Endothelial cell of umbilical vein (primary cell): Measurements from ENCODE around the gene TUBGCP3.

ENCODE experiments used
- EZH2 ChIP-seq: IDR thresholded peaks from 2 replicates; pipeline ENCODE4 v1.6.1; 2012; ENCODE audit warnings: borderline replicate concordance, low read depth, mild to moderate bottlenecking, moderate library complexity, low read length, inconsistent platforms; ENCODE audit not compliant: severe bottlenecking
- POLR2A ChIP-seq: IDR thresholded peaks from 2 replicates; pipeline ENCODE4 v1.6.1; 2012; ENCODE audit warnings: low read depth, mild to moderate bottlenecking, control low read depth, low read length
- POLR2AphosphoS5 ChIP-seq: IDR thresholded peaks from 2 replicates; pipeline ENCODE4 v1.6.1; 2012; ENCODE audit warnings: low read depth, mild to moderate bottlenecking, control low read depth, low read length, moderate library complexity; ENCODE audit not compliant: insufficient read depth
- TF ChIP-seq, protein P1 (sequence below), 2 donors: IDR thresholded peaks; 1 replicate in 1 of 2; 2 replicates in 1 of 2; pipeline ENCODE4 v1.5.1; 2011; ENCODE audit warnings: low read length in 2 of 2, mild to moderate bottlenecking in 2 of 2, moderate library complexity in 2 of 2, control low read depth in 1 of 2, inconsistent platforms in 1 of 2, low read depth in 1 of 2; ENCODE audit not compliant: insufficient read depth in 1 of 2; ENCODE audit errors: extremely low read depth in 1 of 2
- TF ChIP-seq, protein P2 (sequence below): IDR thresholded peaks from 2 replicates; pipeline ENCODE4 v1.6.1; 2011; ENCODE audit not compliant: insufficient read depth, insufficient read length

DNA sequence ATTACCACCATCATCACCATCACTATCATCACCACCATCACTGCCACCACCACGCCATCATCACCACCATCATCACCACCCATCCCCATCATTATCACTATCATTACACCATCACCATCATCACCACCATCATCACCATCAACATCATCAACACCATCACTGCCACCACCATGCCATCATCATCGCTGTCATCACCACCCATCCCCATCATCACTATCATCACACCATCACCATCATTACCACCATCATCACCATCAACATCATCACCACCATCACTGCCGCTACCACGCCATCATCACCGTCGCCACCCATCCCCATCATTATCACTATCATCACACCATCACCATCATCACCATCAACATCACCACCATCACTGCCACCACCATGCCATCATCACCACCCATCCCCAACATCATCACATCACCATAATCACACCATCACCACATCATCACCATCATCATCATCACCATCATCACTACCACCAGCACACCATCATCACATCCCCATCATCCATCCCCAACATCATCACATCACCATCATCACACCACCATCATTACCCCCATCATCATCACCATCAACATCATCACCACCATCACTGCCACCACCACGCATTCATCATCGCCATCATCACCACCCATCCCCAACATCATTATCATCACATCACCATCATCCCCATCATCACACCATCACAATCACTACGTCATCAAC is 61.7 kb downstream of the TUBGCP3 start:
- TF ChIP-seq POLR2AphosphoS5 (no peak), POLR2A (no peak), EZH2 (no peak)
- TF ChIP-seq, protein P1, sequence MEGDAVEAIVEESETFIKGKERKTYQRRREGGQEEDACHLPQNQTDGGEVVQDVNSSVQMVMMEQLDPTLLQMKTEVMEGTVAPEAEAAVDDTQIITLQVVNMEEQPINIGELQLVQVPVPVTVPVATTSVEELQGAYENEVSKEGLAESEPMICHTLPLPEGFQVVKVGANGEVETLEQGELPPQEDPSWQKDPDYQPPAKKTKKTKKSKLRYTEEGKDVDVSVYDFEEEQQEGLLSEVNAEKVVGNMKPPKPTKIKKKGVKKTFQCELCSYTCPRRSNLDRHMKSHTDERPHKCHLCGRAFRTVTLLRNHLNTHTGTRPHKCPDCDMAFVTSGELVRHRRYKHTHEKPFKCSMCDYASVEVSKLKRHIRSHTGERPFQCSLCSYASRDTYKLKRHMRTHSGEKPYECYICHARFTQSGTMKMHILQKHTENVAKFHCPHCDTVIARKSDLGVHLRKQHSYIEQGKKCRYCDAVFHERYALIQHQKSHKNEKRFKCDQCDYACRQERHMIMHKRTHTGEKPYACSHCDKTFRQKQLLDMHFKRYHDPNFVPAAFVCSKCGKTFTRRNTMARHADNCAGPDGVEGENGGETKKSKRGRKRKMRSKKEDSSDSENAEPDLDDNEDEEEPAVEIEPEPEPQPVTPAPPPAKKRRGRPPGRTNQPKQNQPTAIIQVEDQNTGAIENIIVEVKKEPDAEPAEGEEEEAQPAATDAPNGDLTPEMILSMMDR (IDR thresholded peaks at IDR 0.05; ENCODE audit: extremely low read depth in 1 of 2, insufficient read depth in 1 of 2, low read depth in 1 of 2, low read length in 2 of 2), result no peak
- TF ChIP-seq, protein P2, sequence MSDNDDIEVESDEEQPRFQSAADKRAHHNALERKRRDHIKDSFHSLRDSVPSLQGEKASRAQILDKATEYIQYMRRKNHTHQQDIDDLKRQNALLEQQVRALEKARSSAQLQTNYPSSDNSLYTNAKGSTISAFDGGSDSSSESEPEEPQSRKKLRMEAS, result no peak
